Large intestine (tissue), 3 donors: ENCODE results near the gene ZMYM4. TPM values are rescaled to one million over a fixed set of nuclear protein-coding genes. Genes with fewer than 3 reads are reported as not detected.
A peak's percentile ranks its signal among the peaks of the same experiment; 100 is the strongest.
"Not testable (repeated sequence)": the region's sequence is repeated elsewhere in the genome, so short reads cannot be mapped to it uniquely, and the experiment has no call there.

ENCODE experiments used
- DNase-seq, 2 donors: peaks; one replicate each; pipeline versions ENCODE4 v3.0.0 to v3.0.0-alpha.2; 2013
- H3K27ac ChIP-seq: one replicate; pipeline ENCODE4 v1.5.1; 2013; ENCODE audit warnings: low read length
- H3K27me3 ChIP-seq: 2 replicates; pipeline ENCODE4 v1.6.1; 2013; ENCODE audit warnings: low read length; ENCODE audit not compliant: control insufficient read depth, insufficient read depth
- H3K36me3 ChIP-seq: 2 replicates; pipeline ENCODE4 v1.6.1; 2013; ENCODE audit warnings: low read length; ENCODE audit not compliant: control insufficient read depth, insufficient read depth
- H3K4me1 ChIP-seq: one replicate; pipeline ENCODE4 v1.6.1; 2013; ENCODE audit warnings: low read length; ENCODE audit not compliant: control insufficient read depth, insufficient read depth
- H3K4me3 ChIP-seq: one replicate; pipeline ENCODE4 v1.5.1; 2013; ENCODE audit warnings: low read length
- H3K9me3 ChIP-seq: one replicate; pipeline ENCODE4 v1.6.1; 2013; ENCODE audit warnings: mild to moderate bottlenecking, low read depth, low read length, moderate library complexity; ENCODE audit not compliant: control insufficient read depth
- WGBS: methylation state at CpG from one replicate; pipeline ENCODE4 v1.1.5; 2013; ENCODE audit warnings: low lambda C conversion rate; ENCODE audit not compliant: insufficient coverage; 5-methylcytosine and 5-hydroxymethylcytosine counted together
- polyA plus RNA-seq: library from polyadenylated mRNA; unstranded; fragments of 120-200 nt; gene quantifications from one replicate; pipeline ENCODE4 v1.2.1, GENCODE V29; 2013

The ZMYM4 gene
- polyA plus RNA-seq, 1 donor: 33.4 TPM

- Histone ChIP-seq H3K4me1 (no peaks in the 10 kb centered on the region), H3K27me3 (no peaks in the 10 kb centered on the region), H3K36me3 (peaks cover 90% of the 10 kb centered on the region), H3K27ac (no peak overlapping the region), H3K4me3 (no peak overlapping the region), H3K9me3 (no peaks in the 10 kb centered on the region)
- WGBS: 100% methylated on average over 1 of the region's 7 CpGs
- DNase-seq: no peak
These were observed 181.0 kb downstream of the ZMYM4 start for GRCh38 chr1:35449334-35450008.

GRCh38 chr1:35451125-35451528 lies 182.6 kb downstream of the ZMYM4 start:
- Histone ChIP-seq H3K4me1 (no peaks in the 10 kb centered on the region), H3K4me3 (no peak overlapping the region), H3K27me3 (no peaks in the 10 kb centered on the region), H3K36me3 (peaks cover 90% of the 10 kb centered on the region), H3K27ac (no peak overlapping the region), H3K9me3 (no peaks in the 10 kb centered on the region)
- DNase-seq: peak; percentile 48 to 50
- WGBS: no CpG with 5 or more reads among the region's 3 CpGs

GRCh38 chr1:35452106-35452774 lies 183.7 kb downstream of the ZMYM4 start:
- WGBS: no CpG with 5 or more reads among the region's 1 CpG
- H3K4me1 ChIP-seq: no peaks in the 10 kb centered on the region
- no peak overlapping the region for H3K27ac ChIP-seq
- H3K9me3 ChIP-seq: no peaks in the 10 kb centered on the region
- peaks cover 86% of the 10 kb centered on the region for H3K36me3 ChIP-seq
- H3K27me3 ChIP-seq: no peaks in the 10 kb centered on the region
- H3K4me3 ChIP-seq: no peak overlapping the region
- DNase-seq: no peak

GRCh38 chr1:35453031-35453430 lies 184.5 kb downstream of the ZMYM4 start:
- no peak overlapping the region for H3K4me3 ChIP-seq
- H3K4me1 ChIP-seq: no peaks in the 10 kb centered on the region
- no CpG with 5 or more reads among the region's 2 CpGs for WGBS
- no peak for DNase-seq
- no peaks in the 10 kb centered on the region for H3K27me3 ChIP-seq
- no peaks in the 10 kb centered on the region for H3K9me3 ChIP-seq
- no peak overlapping the region for H3K27ac ChIP-seq
- peaks cover 80% of the 10 kb centered on the region for H3K36me3 ChIP-seq

GRCh38 chr1:35454176-35454575 lies 185.7 kb downstream of the ZMYM4 start:
- no peaks in the 10 kb centered on the region for H3K27me3 ChIP-seq
- WGBS: no CpG with 5 or more reads among the region's 4 CpGs
- peaks cover 76% of the 10 kb centered on the region for H3K36me3 ChIP-seq
- no peaks in the 10 kb centered on the region for H3K4me1 ChIP-seq
- no peaks in the 10 kb centered on the region for H3K9me3 ChIP-seq
- no peak for DNase-seq
- H3K27ac ChIP-seq: no peak overlapping the region
- no peak overlapping the region for H3K4me3 ChIP-seq

GRCh38 chr1:35454616-35455015 lies 186.1 kb downstream of the ZMYM4 start:
- Histone ChIP-seq H3K36me3 (peaks cover 72% of the 10 kb centered on the region), H3K27ac (no peak overlapping the region), H3K27me3 (no peaks in the 10 kb centered on the region), H3K4me1 (no peaks in the 10 kb centered on the region), H3K4me3 (no peak overlapping the region), H3K9me3 (no peaks in the 10 kb centered on the region)
- no peak for DNase-seq
- no CpG with 5 or more reads among the region's 1 CpG for WGBS

GRCh38 chr1:35460796-35461195 lies 192.3 kb downstream of the ZMYM4 start:
- peaks cover 59% of the 10 kb centered on the region for H3K36me3 ChIP-seq
- 100% methylated on average over 1 of the region's 2 CpGs for WGBS

GRCh38 chr1:35461966-35462651 lies 193.6 kb downstream of the ZMYM4 start:
- peaks cover 59% of the 10 kb centered on the region for H3K36me3 ChIP-seq
- peaks cover 3% of the 10 kb centered on the region for H3K9me3 ChIP-seq

More at GRCh38 chr1:35460796-35461195, 192.3 kb downstream of the ZMYM4 start:
- DNase-seq: no peak
- peaks cover 3% of the 10 kb centered on the region for H3K9me3 ChIP-seq
- no peaks in the 10 kb centered on the region for H3K27me3 ChIP-seq
- H3K4me1 ChIP-seq: no peaks in the 10 kb centered on the region
- no peak overlapping the region for H3K4me3 ChIP-seq
- H3K27ac ChIP-seq: no peak overlapping the region

GRCh38 chr1:35463232-35463631 lies 194.7 kb downstream of the ZMYM4 start:
- Histone ChIP-seq H3K27ac (no peak overlapping the region), H3K4me3 (no peak overlapping the region), H3K4me1 (no peaks in the 10 kb centered on the region), H3K9me3 (peaks cover 3% of the 10 kb centered on the region), H3K36me3 (peaks cover 58% of the 10 kb centered on the region), H3K27me3 (no peaks in the 10 kb centered on the region)
- no peak for DNase-seq
- no CpG with 5 or more reads among the region's 2 CpGs for WGBS

More at GRCh38 chr1:35461966-35462651, 193.6 kb downstream of the ZMYM4 start:
- no peak for DNase-seq
- no peaks in the 10 kb centered on the region for H3K4me1 ChIP-seq
- H3K27ac ChIP-seq: no peak overlapping the region
- H3K27me3 ChIP-seq: no peaks in the 10 kb centered on the region
- H3K4me3 ChIP-seq: no peak overlapping the region
- WGBS: no CpG with 5 or more reads among the region's 5 CpGs

GRCh38 chr1:35463749-35464148 lies 195.2 kb downstream of the ZMYM4 start:
- H3K4me1 ChIP-seq, H3K27me3 ChIP-seq, DNase-seq, H3K4me3 ChIP-seq, H3K27ac ChIP-seq, H3K9me3 ChIP-seq: not testable (repeated sequence)
- no CpG with 5 or more reads among the region's 2 CpGs for WGBS
- H3K36me3 ChIP-seq: peaks cover 61% of the 10 kb centered on the region
